Keratinocyte (primary cell): Measurements from ENCODE around the gene UBE2E1.

Experiments
- CTCF ChIP-seq, 3 experiments: IDR thresholded peaks in 1 of 3; conservative IDR thresholded peaks in 1 of 3; optimal IDR thresholded peaks in 1 of 3; 2 replicates in 2 of 3; 3 replicates in 1 of 3; pipeline versions ENCODE3 to v1.5.1; 2011; ENCODE audit warnings: low read length in 3 of 3, mild to moderate bottlenecking in 3 of 3, moderate library complexity in 2 of 3, control low read depth in 1 of 3, inconsistent platforms in 1 of 3; ENCODE audit not compliant: insufficient read depth in 2 of 3; ENCODE audit errors: extremely low read depth in 1 of 3
- EZH2 ChIP-seq: IDR thresholded peaks from one replicate; pipeline ENCODE4 v1.6.1; 2012; ENCODE audit warnings: inconsistent platforms, mild to moderate bottlenecking, low read length, moderate library complexity

- TF ChIP-seq CTCF (optimal IDR thresholded peaks at IDR 0.05 in 1 of 3, IDR thresholded peaks at IDR 0.05 in 1 of 3, conservative IDR thresholded peaks at IDR 0.05 in 1 of 3; ENCODE audit: extremely low read depth in 1 of 3, insufficient read depth in 2 of 3, low read length in 3 of 3) (no peak), EZH2 (no peak)
Observed at GRCh38 chr3:23864931-23865330, 59.2 kb downstream of the UBE2E1 start.
